ENCODE results near the gene DDX39B.
"Not testable (repeated sequence)": the region's sequence is repeated elsewhere in the genome, so short reads cannot be mapped to it uniquely, and the experiment has no call there.

DDX39B gene

DNA sequence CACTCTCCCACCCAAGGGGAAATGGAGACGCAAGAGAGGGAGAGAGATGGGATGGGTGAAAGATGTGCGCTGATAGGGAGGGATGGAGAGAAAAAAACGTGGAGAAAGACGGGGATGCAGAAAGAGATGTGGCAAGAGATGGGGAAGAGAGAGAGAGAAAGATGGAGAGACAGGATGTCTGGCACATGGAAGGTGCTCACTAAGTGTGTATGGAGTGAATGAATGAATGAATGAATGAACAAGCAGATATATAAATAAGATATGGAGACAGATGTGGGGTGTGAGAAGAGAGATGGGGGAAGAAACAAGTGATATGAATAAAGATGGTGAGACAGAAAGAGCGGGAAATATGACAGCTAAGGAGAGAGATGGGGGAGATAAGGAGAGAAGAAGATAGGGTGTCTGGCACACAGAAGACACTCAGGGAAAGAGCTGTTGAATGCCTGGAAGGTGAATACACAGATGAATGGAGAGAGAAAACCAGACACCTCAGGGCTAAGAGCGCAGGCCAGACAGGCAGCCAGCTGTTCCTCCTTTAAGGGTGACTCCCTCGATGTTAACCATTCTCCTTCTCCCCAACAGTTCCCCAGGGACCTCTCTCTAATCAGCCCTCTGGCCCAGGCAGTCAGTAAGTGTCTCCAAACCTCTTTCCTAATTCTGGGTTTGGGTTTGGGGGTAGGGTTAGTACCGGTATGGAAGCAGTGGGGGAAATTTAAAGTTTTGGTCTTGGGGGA lies 34.3 kb upstream of the DDX39B start:
- DNase-seq (ENCODE audit: low read depth) = no peak

DNA sequence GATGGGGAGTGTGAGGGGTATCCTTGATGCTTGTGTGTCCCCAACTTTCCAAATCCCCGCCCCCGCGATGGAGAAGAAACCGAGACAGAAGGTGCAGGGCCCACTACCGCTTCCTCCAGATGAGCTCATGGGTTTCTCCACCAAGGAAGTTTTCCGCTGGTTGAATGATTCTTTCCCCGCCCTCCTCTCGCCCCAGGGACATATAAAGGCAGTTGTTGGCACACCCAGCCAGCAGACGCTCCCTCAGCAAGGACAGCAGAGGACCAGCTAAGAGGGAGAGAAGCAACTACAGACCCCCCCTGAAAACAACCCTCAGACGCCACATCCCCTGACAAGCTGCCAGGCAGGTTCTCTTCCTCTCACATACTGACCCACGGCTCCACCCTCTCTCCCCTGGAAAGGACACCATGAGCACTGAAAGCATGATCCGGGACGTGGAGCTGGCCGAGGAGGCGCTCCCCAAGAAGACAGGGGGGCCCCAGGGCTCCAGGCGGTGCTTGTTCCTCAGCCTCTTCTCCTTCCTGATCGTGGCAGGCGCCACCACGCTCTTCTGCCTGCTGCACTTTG lies 33.6 kb upstream of the DDX39B start, which contains the start of gene TNF:
Gene TNF (plus strand): TSS at position 231 of the 567 bp plus-strand sequence. CDS start 177 bp downstream, at position 408.
- no peak for DNase-seq (ENCODE audit: low read depth)

DNA sequence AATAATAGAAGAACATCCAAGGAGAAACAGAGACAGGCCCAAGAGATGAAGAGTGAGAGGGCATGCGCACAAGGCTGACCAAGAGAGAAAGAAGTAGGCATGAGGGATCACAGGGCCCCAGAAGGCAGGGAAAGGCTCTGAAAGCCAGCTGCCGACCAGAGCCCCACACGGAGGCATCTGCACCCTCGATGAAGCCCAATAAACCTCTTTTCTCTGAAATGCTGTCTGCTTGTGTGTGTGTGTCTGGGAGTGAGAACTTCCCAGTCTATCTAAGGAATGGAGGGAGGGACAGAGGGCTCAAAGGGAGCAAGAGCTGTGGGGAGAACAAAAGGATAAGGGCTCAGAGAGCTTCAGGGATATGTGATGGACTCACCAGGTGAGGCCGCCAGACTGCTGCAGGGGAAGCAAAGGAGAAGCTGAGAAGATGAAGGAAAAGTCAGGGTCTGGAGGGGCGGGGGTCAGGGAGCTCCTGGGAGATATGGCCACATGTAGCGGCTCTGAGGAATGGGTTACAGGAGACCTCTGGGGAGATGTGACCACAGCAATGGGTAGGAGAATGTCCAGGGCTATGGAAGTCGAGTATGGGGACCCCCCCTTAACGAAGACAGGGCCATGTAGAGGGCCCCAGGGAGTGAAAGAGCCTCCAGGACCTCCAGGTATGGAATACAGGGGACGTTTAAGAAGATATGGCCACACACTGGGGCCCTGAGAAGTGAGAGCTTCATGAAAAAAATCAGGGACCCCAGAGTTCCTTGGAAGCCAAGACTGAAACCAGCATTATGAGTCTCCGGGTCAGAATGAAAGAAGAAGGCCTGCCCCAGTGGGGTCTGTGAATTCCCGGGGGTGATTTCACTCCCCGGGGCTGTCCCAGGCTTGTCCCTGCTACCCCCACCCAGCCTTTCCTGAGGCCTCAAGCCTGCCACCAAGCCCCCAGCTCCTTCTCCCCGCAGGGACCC lies 32.6 kb upstream of the DDX39B start:
- no peak for DNase-seq (ENCODE audit: low read depth)

DNA sequence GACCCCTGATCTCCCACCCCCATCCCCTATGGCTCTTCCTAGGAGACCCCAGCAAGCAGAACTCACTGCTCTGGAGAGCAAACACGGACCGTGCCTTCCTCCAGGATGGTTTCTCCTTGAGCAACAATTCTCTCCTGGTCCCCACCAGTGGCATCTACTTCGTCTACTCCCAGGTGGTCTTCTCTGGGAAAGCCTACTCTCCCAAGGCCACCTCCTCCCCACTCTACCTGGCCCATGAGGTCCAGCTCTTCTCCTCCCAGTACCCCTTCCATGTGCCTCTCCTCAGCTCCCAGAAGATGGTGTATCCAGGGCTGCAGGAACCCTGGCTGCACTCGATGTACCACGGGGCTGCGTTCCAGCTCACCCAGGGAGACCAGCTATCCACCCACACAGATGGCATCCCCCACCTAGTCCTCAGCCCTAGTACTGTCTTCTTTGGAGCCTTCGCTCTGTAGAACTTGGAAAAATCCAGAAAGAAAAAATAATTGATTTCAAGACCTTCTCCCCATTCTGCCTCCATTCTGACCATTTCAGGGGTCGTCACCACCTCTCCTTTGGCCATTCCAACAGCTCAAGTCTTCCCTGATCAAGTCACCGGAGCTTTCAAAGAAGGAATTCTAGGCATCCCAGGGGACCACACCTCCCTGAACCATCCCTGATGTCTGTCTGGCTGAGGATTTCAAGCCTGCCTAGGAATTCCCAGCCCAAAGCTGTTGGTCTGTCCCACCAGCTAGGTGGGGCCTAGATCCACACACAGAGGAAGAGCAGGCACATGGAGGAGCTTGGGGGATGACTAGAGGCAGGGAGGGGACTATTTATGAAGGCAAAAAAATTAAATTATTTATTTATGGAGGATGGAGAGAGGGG lies 31.7 kb upstream of the DDX39B start:
- no peak for DNase-seq (ENCODE audit: low read depth)

DNA sequence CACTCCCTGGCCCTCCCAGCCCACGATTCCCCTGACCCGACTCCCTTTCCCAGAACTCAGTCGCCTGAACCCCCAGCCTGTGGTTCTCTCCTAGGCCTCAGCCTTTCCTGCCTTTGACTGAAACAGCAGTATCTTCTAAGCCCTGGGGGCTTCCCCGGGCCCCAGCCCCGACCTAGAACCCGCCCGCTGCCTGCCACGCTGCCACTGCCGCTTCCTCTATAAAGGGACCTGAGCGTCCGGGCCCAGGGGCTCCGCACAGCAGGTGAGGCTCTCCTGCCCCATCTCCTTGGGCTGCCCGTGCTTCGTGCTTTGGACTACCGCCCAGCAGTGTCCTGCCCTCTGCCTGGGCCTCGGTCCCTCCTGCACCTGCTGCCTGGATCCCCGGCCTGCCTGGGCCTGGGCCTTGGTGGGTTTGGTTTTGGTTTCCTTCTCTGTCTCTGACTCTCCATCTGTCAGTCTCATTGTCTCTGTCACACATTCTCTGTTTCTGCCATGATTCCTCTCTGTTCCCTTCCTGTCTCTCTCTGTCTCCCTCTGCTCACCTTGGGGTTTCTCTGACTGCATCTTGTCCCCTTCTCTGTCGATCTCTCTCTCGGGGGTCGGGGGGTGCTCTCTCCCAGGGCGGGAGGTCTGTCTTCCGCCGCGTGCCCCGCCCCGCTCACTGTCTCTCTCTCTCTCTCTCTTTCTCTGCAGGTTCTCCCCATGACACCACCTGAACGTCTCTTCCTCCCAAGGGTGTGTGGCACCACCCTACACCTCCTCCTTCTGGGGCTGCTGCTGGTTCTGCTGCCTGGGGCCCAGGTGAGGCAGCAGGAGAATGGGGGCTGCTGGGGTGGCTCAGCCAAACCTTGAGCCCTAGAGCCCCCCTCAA lies 30.5 kb upstream of the DDX39B start, which contains the start of gene LTA:
Gene LTA (plus strand): TSS at position 249 of the 871 bp plus-strand sequence. CDS start 454 bp downstream, at position 703.
- no peak for DNase-seq (ENCODE audit: low read depth)

DNA sequence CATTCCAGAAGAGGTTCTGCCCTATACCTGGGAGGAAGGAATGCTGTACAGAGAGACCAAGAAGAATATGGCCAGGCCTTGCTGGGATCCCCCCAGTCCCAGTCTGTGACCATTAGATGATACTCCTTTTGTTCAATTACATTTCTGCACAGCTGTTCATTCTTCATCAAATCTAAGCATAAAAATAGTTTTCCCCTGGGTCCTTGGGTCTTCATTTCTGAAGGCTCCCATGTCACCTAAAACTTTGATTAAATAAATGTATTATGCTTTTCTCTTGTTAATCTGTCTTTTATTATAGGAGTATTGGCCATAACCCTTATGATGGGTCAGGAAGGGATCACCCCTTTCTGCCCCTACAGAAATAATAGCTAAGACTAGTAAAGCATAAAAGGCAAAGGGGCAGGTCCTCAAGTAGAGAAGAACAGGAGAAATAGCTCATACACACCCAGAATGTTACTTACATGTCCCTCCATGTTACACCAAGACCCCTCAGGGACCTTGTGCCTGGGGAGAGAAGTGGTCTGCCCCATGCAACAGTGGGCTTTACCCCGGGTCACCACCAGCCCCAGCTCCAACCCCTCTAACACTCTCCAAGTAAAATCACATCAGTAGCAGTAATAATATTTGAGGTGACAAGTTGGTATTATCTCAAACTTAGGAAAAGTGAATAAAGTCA lies 28.2 kb upstream of the DDX39B start:
- no peak for DNase-seq (ENCODE audit: low read depth)

DNA sequence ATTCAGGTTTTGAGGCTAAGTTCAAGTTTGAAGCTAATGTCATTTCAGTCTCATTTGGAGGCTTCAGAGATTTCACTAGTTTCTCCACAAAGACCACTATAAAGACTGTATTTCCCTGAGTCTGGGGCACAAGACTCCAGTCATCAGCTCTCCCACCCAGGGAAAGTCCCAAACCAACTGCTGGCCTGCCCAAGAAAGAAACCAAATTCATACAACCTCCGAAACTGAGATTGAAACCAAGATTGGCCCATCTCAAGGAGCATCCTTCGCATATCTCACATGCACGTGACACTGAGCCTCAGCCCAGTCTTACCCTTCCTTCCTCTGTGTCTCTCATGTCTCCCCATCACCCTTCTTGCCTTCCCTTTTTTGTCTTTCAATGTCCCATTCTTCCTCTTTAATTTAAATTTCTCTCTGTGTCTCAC lies 26.7 kb upstream of the DDX39B start:
- DNase-seq (ENCODE audit: low read depth) = no peak

DNA sequence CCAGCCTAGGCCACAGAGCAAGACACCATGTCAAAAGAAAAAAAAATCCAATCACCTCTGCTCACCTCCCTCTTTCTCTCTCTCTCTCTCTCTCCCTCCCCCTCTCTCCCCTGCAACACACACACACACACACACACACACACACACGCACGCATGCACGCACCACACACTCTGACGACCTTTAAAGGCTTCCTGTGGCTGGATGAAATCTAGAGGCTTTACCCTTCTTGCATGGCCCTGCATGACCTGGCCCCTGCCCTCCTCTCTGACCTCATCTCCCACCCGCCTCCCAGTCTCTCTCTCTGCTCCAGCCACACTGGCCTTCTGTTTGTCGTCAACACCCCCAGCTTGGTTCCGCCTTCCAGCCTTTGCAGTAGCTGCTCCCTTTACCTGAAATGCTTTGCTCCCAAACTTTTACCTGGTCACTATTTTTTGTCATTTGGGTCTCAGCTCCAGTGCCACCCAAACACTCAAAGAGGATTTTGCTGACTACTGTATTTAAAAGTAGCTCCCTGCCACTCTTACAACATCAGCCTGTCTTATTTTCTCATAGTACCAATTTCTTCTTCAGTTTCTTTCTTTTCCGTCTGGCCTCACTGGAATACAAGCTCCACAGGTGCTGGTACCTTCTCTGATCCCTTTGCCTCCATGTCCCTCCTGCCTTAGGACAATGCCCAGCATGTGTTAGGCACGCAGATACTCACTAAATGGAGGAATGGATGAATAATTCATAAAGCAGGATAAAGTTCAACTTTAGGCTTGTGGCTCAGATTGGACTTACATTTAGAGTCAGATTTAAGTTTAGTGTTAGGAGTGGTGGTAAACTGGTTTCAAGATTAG lies 25.9 kb upstream of the DDX39B start:
- no peak for DNase-seq (ENCODE audit: low read depth)

DNA sequence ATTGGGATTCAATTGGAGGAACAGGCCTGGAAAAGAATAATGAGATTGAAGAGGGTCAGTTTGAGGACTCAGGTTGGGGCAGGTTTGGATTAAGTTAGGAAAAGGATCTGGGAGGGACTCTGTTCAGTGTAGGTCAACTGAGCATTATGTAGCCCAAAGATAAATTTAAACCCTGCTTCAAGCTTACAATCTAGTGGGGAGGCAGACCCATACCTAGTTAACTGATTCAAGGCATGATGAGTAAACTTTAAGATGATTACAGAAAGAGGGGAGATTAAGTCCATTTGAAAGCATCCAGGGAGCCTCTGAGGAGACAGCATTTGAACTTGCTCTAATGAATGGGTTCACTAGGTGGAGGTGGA lies 18.9 kb upstream of the DDX39B start:
- DNase-seq (ENCODE audit: low read depth) = no peak

DNA sequence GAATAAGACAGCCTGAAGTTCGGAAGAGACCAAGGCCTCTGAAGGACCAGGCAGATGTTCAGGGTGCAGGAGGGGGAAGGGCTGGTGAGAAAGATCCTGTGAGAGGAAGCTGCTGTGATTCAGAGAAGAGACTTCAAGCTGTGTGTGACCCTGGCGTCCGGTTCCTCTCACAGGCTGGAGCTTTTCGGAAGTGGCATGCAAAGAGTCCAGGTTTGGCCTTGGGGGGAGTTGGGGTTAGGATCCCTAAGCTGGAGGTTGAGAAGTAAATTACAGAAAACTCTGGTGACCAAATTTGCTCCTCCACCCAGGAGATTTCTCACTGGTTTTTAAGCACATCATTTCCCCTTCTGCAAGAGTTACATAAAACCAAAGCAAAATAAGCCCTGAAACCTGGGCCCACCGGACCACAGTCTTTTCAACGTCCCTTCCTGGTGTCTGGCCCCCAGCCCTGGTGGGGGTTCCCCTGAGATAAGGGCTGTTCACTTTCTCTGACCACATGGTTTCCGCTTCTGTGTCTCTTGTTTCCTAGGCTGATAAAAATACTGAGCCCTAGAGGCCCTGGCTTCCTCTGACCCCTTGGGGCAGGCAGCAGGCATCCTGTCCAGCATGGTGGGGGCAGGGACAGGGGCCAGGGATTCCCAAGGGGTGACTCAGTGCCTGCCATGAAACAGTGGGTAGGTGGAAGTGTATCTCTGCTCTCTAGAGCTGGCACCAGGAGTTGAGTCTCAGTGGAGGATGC lies 18.3 kb upstream of the DDX39B start:
- DNase-seq (ENCODE audit: low read depth) = no peak

DNA sequence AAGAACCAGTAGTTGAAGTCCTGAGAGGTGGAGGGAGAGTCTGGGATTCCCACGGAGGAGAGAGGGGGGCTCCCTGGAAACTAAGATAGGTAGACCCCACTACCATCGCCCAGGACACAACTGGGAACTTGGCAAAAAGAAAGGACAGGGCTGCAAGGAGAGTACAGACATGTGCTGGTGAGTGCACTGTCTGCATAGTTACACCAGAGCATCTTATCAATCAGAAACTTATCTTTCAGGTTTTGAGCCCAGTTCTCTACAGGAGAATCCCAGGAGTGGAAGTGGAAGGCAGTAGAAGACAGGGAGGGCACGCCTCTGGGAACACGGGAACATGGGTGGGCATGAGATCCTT lies 17.8 kb upstream of the DDX39B start:
- no peak for DNase-seq (ENCODE audit: low read depth)

DNA sequence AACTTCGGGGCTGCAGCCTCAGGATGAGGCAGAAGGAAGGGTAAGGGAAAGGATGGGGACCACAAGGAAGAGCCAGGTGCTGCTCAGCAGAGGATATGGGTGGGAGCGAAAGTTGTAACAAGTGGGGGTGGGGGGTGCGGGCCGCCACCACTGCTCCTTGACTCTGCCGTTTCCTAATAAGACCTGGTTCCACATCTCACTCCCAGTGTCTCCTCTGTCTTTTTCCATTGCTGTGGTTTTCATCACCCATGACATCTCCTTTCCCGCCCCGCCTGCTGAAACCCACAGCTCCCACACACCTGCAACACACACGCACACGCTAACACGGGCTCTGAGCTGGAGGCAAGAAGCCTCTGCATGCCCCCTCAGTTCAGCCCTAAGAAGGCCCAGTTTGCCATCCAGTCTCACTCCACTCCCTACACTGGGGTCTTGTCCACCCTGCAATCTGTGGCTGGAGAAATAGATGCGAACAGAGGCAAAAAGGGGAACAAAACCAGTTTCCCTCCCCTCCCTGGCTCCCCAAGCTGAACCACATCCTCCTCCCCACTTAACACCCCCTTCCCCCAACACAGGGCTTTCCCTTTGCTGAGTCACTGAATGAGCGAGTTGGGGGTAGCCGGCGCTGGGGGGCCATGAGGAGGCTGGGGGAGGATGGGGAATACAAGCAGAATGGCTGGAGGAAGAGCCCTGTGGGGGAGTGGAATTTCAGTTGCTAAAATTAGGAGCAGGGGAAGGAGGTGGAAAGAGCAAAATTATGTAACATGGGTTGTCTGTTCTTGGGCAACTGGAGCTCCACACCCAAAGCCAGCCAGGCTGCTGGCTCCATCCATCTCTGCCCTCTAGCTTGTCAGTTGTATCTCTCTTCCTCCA lies 17.1 kb upstream of the DDX39B start:
- no peak for DNase-seq (ENCODE audit: low read depth)

DNA sequence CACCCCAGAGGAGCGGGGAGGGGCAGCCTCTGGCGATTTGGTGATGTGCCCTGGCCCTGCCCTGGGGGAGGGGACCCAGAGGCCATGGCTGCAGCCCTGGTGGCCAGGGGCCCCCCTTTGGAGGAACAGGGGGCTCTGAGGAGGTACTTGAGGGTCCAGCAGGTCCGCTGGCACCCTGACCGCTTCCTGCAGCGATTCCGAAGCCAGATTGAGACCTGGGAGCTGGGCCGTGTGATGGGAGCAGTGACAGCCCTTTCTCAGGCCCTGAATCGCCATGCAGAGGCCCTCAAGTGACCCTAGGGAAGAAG lies 16.5 kb upstream of the DDX39B start:
- no peak for DNase-seq (ENCODE audit: low read depth)

DNA sequence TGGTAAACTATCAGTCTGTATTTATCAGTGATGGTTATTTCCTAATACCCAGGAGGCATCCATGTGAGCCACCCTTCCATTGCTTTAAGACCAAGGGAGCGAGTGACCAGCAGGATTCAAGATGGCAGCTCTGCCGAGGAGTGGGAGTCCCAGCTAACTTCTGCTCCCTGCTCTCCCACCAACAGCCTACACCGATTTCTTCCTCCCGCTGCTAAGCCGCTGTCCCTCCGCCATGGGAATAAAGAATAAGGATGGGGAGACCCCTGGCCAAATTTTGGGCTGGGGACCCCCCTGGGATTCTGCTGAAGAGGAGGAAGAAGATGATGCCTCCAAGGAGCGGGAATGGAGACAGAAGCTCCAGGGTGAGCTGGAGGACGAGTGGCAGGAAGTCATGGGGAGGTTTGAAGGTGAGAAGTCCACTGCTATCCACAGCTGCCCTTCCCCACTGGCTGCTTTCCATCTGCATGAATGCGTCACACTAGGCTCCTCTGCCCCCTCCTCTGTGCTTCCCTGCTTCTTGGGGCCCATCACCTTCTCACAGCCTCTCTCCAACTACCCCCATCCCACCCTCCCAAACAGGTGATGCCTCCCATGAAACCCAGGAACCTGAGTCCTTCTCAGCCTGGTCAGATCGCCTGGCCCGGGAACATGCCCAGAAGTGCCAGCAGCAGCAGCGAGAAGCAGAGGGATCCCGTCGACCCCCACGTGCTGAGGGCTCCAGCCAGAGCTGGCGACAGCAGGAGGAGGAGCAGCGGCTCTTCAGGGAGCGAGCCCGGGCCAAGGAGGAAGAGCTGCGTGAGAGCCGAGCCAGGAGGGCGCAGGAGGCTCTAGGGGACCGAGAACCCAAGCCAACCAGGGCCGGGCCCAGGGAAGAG lies 15.9 kb upstream of the DDX39B start:
- DNase-seq (ENCODE audit: low read depth) = no peak

DNA sequence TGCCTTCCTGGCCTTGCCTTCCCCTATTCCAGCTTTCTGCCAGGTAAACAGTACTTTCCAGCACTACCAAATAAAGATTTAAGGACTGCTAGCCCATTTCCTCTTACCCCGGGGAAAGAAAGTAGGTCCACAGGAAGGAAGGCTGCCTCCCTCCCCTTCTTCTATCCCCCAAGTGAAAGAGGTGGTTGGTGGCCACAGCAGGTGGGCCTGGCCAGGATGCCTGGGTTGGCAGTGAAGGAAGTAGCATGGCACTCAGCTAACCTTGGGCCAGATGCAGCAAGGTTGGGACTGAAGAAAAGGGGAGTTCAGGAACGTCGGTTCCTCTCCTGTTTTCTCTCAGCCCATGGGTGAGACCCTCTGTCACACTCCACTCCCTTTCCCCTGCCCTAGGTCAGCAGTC lies 14.5 kb upstream of the DDX39B start:
- no peak for DNase-seq (ENCODE audit: low read depth)

DNA sequence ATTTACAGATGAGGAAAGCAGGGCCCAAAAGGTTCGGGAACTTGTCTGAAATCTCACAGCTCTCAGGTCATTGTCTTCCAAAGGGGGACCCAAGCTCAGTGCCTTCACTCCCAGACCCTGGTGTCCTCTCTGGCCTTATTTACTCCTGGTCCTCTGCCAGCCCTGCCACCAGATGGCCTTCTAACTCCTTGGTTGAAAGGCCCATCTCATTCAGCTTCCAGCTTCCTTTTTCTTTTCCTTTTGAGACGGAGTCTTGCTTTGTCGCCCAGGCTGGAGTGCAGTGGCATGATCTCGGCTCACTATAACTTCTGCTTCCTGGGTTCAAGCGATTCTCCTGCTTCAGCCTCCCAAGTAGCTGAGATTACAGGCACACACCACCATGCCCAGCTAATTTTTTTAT lies 9.6 kb upstream of the DDX39B start:
- not testable (repeated sequence) for DNase-seq (ENCODE audit: low read depth)

DNA sequence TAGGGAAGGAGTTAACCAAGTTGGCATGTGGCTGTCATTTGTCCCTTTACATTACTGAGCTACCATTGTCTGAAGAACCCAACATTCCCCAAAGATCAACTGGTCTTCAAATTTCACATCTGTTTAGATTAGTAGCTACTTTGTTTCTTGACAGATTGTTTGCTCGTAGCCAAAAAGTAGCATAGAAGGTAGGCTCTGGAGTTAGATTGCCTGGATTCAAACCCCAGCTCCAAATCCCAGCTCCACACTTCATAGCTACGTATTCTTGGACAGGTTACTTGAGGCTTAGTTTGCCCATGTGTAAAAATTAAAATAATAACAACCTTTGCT lies 6.7 kb upstream of the DDX39B start:
- DNase-seq (ENCODE audit: low read depth) = no peak

Measured in stimulated activated CD8-positive, alpha-beta memory T cell treated with anti-CD3 and anti-CD28 coated beads, Interleukin-15, amount 100 ng/mL, for 24 hours (primary cell).